Diencephalon (tissue), 1 donor: Measurements from ENCODE around the gene PRRT2. TPM values are rescaled to one million over a fixed set of nuclear protein-coding genes. Genes with fewer than 3 reads are reported as not detected.

Source experiments
- small RNA-seq: library from RNA; depleted of rRNA; stranded (forward); fragments of <200 nt; gene quantifications from one replicate; pipeline ENCODE3, GENCODE V24; 2014
- total RNA-seq: library from RNA; depleted of rRNA; stranded (reverse); fragments of >200 nt; gene quantifications from one replicate; pipeline ENCODE4 v1.2.3, GENCODE V29; 2014

Gene PRRT2
- total RNA-seq: 34.1 TPM

DNA sequence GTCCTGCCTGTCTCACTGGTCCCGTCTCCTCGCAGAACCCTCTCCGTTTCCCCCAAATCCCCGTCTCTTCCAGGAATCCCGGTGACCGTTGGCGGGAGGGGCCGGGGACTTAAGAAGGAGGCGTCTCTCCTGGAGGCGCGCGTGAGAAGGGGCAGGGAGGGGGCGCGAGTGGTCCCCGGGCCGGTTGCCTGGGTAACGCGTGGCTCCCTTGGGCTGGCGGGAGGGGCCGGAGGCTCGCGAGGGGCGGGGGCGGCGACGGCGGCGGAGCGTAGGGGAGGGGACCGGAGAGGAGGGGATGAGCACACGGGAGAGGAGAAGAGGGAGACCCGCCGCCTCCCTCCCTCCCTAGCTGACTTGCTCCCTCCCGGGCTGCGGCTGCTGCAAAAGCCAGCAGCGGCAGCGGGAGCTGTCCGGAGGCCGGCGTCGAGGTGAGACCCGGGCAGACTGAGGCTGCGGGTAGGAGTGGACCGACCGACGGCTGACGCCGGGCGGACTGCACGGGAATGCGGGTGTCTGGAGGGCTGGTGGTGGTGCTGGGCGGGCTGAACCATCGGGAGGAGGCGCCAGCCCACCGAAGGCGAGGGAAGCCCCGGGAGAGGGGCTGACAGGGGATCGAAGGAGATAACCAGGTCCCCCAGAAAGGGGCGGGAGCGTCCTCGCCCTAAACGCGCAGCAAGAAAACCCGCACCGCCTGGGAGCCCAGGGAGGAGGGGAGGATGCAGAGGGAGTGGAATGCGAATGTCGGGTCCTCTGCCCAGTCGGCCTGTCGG is at the start of gene PRRT2:
Gene PRRT2, plus strand, starts transcription at position 298 of the 770 bp plus-strand sequence. CDS start 862 bp downstream, outside the sequence.

DNA sequence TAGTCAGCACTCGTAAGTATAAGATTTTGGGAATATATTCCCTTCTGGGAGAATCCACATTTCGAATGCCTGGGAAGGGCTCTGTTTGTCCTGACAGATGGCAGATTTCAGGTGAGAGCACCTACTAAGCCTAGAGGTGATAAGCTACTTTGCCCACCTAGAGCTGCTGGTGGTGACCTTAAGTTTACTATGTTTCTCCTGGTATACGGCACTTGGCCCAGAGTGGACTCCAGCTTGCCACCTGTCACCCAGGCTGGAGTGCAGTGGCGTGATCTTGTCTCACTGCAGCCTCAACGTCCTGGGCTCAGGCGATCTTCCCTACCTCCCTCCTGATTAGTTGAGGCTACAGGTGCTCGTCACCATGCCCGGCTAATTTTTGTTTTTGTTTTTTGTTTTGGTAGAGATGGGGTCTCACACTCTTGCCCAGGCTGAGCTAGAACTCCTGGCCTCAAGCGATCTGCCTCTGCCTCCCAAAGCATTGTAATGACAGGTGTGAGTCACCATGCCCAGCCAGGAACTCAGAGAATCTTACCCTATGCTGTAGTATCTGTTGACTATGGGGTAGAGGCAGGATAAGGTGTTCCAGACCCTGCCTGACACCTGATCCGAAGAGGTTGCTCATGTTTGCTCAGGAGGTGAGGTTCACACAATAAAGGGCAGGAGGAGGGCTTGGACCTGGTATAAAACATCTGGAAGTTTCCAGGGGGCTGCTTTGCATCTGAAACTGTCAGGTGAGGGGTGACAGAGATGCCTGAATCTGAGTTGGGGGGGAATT is 34.2 kb upstream of the PRRT2 start, which contains the start of gene ZG16:
Gene ZG16, plus strand, starts transcription at position 681 of the 775 bp plus-strand sequence. CDS start 1,011 bp downstream, outside the sequence.

GRCh38 chr16:29790183-29790948 is 21.6 kb upstream of the PRRT2 start, which contains the start of gene KIF22:
KIF22 (plus strand) TSS chr16:29790751; CDS start chr16:29790760, 9 bp downstream.

GRCh38 chr16:29806099-29806579 is 5.9 kb upstream of the PRRT2 start, which contains the start of gene MAZ:
MAZ (plus strand) TSS chr16:29806529; CDS start chr16:29806702, 173 bp downstream.

GRCh38 chr16:29815793-29816693 is 4.0 kb downstream of the PRRT2 start, which contains the start of gene PAGR1:
PAGR1 (plus strand) TSS chr16:29816152; CDS start chr16:29816526, 374 bp downstream.

DNA sequence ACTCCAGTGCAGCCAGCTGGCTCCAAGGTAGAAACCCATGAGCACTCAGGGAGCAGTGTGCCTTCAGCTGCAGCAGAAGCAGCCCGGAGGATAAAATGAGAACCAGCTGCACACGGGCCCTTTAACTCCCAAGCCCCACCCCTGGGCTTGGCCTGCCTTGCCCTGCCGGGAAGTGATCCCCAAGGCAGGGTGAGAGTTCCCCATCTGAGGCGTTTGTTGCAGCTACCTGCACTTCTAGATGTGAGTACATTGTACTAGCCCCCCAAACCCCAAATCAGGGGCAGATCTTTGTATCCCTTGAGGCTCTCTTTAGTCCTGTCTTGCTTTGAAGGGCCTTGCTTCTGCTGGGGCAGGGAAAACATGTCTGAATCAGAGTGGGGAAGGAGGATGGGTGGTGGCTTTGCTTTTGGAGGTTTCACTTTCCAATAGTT is 8.3 kb downstream of the PRRT2 start, which contains the start of gene MVP:
Gene MVP, plus strand, starts transcription at position 192 of the 431 bp plus-strand sequence. CDS start 10,088 bp downstream, outside the sequence.

GRCh38 chr16:29862884-29863668 is 51.1 kb downstream of the PRRT2 start, which contains the start of gene CDIPT:
CDIPT (minus strand) TSS chr16:29863226; CDS start chr16:29862857, 369 bp downstream.

Small RNA genes lying within 50 kb of the gene (small RNA-seq; reads per million reads assigned to genes)
- gene AC009133.6 (not detected), gene AC120114.4 (not detected)

Other genes with a start within 250 kb of the PRRT2 start
- gene SPN, start 148.9 kb upstream of the PRRT2 start, total RNA-seq: 0.23 TPM
- gene QPRT, start 133.0 kb upstream of the PRRT2 start, total RNA-seq: 4.8 TPM
- gene C16orf54, start 66.2 kb upstream of the PRRT2 start, total RNA-seq: 0.69 TPM
- gene ZG16, start 33.9 kb upstream of the PRRT2 start, total RNA-seq: not detected
- 48.0 TPM for gene KIF22, start 21.4 kb upstream of the PRRT2 start, total RNA-seq
- gene MAZ, start 5.7 kb upstream of the PRRT2 start, total RNA-seq: 275 TPM
- gene PAGR1, start 4.0 kb downstream of the PRRT2 start, total RNA-seq: 10.6 TPM
- gene MVP, start 8.3 kb downstream of the PRRT2 start, total RNA-seq: 9.2 TPM
- 61.1 TPM for gene CDIPT, start 51.0 kb downstream of the PRRT2 start, total RNA-seq
- gene SEZ6L2, start 87.4 kb downstream of the PRRT2 start, total RNA-seq: 88.1 TPM
- 14.8 TPM for gene ASPHD1, start 88.3 kb downstream of the PRRT2 start, total RNA-seq
- gene KCTD13, start 114.0 kb downstream of the PRRT2 start, total RNA-seq: 21.5 TPM
- 35.1 TPM for gene TMEM219, start 149.9 kb downstream of the PRRT2 start, total RNA-seq
- gene TAOK2, start 161.7 kb downstream of the PRRT2 start, total RNA-seq: 71.3 TPM
- gene HIRIP3, start 183.4 kb downstream of the PRRT2 start, total RNA-seq: 12.0 TPM
- 27.7 TPM for gene INO80E, start 184.0 kb downstream of the PRRT2 start, total RNA-seq
- 12.5 TPM for gene DOC2A, start 198.8 kb downstream of the PRRT2 start, total RNA-seq
- not detected for gene C16orf92, start 211.0 kb downstream of the PRRT2 start, total RNA-seq
- 24.7 TPM for gene TLCD3B, start 219.1 kb downstream of the PRRT2 start, total RNA-seq